NB4 (cell line): ENCODE data around the gene RELB.

Source experiments
- MYC ChIP-seq: IDR thresholded peaks from 2 replicates; pipeline ENCODE4 v1.6.1; 2011; ENCODE audit warnings: low read depth, low read length
- POLR2A ChIP-seq: IDR thresholded peaks from 2 replicates; pipeline ENCODE4 v1.6.1; 2011; ENCODE audit warnings: mild to moderate bottlenecking; ENCODE audit not compliant: insufficient read length; ENCODE audit errors: extremely low read depth
- TF ChIP-seq, protein P1 (sequence below): IDR thresholded peaks from one replicate; pipeline ENCODE4 v1.5.1; 2012; ENCODE audit warnings: low read depth, low read length
- TF ChIP-seq, protein P2 (sequence below): IDR thresholded peaks from 2 replicates; pipeline ENCODE4 v1.6.1; 2011; ENCODE audit warnings: low read depth, low read length

DNA sequence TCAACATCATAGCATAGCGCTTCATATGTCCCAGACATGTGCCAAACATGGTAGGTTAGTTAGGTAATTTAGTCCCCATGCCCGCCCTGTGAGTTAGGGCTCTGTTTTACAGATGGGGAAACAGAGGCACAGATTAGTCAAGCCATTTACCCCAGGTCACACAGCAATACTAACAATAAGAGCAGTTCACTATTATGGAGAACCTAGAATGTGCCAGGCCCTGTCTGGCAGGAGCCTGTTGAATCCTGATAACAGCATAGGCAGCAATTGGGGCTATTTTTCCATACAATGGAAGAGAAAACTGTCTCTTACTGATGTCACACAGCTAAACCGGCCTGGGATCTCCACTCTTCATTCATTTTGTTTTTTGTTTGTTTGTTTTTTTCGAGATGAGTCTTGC is 85.2 kb downstream of the RELB start:
- TF ChIP-seq POLR2A = no peak
- TF ChIP-seq, protein P1, sequence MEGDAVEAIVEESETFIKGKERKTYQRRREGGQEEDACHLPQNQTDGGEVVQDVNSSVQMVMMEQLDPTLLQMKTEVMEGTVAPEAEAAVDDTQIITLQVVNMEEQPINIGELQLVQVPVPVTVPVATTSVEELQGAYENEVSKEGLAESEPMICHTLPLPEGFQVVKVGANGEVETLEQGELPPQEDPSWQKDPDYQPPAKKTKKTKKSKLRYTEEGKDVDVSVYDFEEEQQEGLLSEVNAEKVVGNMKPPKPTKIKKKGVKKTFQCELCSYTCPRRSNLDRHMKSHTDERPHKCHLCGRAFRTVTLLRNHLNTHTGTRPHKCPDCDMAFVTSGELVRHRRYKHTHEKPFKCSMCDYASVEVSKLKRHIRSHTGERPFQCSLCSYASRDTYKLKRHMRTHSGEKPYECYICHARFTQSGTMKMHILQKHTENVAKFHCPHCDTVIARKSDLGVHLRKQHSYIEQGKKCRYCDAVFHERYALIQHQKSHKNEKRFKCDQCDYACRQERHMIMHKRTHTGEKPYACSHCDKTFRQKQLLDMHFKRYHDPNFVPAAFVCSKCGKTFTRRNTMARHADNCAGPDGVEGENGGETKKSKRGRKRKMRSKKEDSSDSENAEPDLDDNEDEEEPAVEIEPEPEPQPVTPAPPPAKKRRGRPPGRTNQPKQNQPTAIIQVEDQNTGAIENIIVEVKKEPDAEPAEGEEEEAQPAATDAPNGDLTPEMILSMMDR = no peak
- no peak for TF ChIP-seq MYC
- TF ChIP-seq, protein P2, sequence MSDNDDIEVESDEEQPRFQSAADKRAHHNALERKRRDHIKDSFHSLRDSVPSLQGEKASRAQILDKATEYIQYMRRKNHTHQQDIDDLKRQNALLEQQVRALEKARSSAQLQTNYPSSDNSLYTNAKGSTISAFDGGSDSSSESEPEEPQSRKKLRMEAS = no peak
